Duodenal mucosa (tissue), 2 donors: ENCODE data around the gene PAH.
A peak's percentile ranks its signal among the peaks of the same experiment; 100 is the strongest.

ENCODE experiments used
- H3K27ac ChIP-seq: one replicate; pipeline ENCODE4 v1.7.0; 2013; ENCODE audit warnings: low read depth, low read length
- H3K27me3 ChIP-seq, 2 donors: one replicate each; pipeline ENCODE4 v1.7.0; 2013; ENCODE audit warnings: low read length in 2 of 2, control low read depth in 1 of 2; ENCODE audit not compliant: insufficient read depth in 2 of 2, control insufficient read depth in 1 of 2
- H3K36me3 ChIP-seq, 2 donors: one replicate each; pipeline ENCODE4 v1.7.0; 2013; ENCODE audit warnings: low read length in 2 of 2, control low read depth in 1 of 2; ENCODE audit not compliant: insufficient read depth in 2 of 2, control insufficient read depth in 1 of 2
- H3K4me1 ChIP-seq, 2 donors: one replicate each; pipeline ENCODE4 v1.7.0; 2013; ENCODE audit warnings: low read length in 2 of 2, control low read depth in 1 of 2; ENCODE audit not compliant: insufficient read depth in 2 of 2, control insufficient read depth in 1 of 2
- H3K4me3 ChIP-seq, 2 donors: one replicate each; pipeline ENCODE4 v1.7.0; 2013; ENCODE audit warnings: low read length in 2 of 2, low read depth in 1 of 2
- H3K9ac ChIP-seq, 2 donors: one replicate each; pipeline ENCODE4 v1.7.0; 2013; ENCODE audit warnings: low read length in 2 of 2, low read depth in 1 of 2
- H3K9me3 ChIP-seq, 2 donors: one replicate each; pipeline ENCODE4 v1.7.0; 2013; ENCODE audit warnings: low read length in 2 of 2, control low read depth in 1 of 2; ENCODE audit not compliant: control insufficient read depth in 1 of 2

PAH gene

GRCh38 chr12:102959391-102959790, 42.3 kb upstream of the PAH start:
- no peak overlapping the region for H3K9ac ChIP-seq
- no peak overlapping the region for H3K27ac ChIP-seq
- H3K9me3 ChIP-seq = peaks cover 0 to 4% of the 10 kb centered on the region in 2 donors
- H3K36me3 ChIP-seq = no peaks in the 10 kb centered on the region
- peaks cover 72 to 84% of the 10 kb centered on the region in 2 donors for H3K27me3 ChIP-seq
- no peak overlapping the region for H3K4me3 ChIP-seq
- H3K4me1 ChIP-seq = peaks cover 0 to 9% of the 10 kb centered on the region in 2 donors

GRCh38 chr12:102958830-102959176, 41.8 kb upstream of the PAH start:
- H3K4me3 ChIP-seq = peak overlapping the region in 1 of 2 donors; percentile 32
- peaks cover 0 to 4% of the 10 kb centered on the region in 2 donors for H3K9me3 ChIP-seq
- no peaks in the 10 kb centered on the region for H3K36me3 ChIP-seq
- peaks cover 0 to 9% of the 10 kb centered on the region in 2 donors for H3K4me1 ChIP-seq
- no peak overlapping the region for H3K27ac ChIP-seq
- H3K9ac ChIP-seq = no peak overlapping the region
- H3K27me3 ChIP-seq = peaks cover 70 to 80% of the 10 kb centered on the region in 2 donors

GRCh38 chr12:102958073-102958829, 41.2 kb upstream of the PAH start:
- no peaks in the 10 kb centered on the region for H3K36me3 ChIP-seq
- no peak overlapping the region for H3K9ac ChIP-seq
- peaks cover 67 to 80% of the 10 kb centered on the region in 2 donors for H3K27me3 ChIP-seq
- peak overlapping the region in 1 of 2 donors; percentile 32 for H3K4me3 ChIP-seq
- no peak overlapping the region for H3K27ac ChIP-seq
- no peaks in the 10 kb centered on the region for H3K9me3 ChIP-seq
- peaks cover 0 to 9% of the 10 kb centered on the region in 2 donors for H3K4me1 ChIP-seq

- H3K4me1 ChIP-seq = peaks cover 0 to 9% of the 10 kb centered on the region in 2 donors
- H3K9me3 ChIP-seq = no peaks in the 10 kb centered on the region
- H3K9ac ChIP-seq = no peak within 1 kb of the TSS
- H3K27me3 ChIP-seq = peaks cover 60 to 74% of the 10 kb centered on the region in 2 donors
- H3K36me3 ChIP-seq = no peaks in the 10 kb centered on the region
- no peak within 1 kb of the TSS for H3K27ac ChIP-seq
- H3K4me3 ChIP-seq = peak within 1 kb of the TSS; percentile 8 to 32
Measured at GRCh38 chr12:102957339-102958050, 40.5 kb upstream of the PAH start, which contains the start of gene ASCL1. ASCL1 (plus strand) TSS chr12:102957674; CDS start chr12:102958245, 571 bp downstream.

- Histone ChIP-seq H3K36me3 (no peaks in the 10 kb centered on the region), H3K27ac (no peak overlapping the region), H3K9ac (no peak overlapping the region), H3K9me3 (no peaks in the 10 kb centered on the region), H3K4me1 (peaks cover 0 to 9% of the 10 kb centered on the region in 2 donors), H3K4me3 (no peak overlapping the region), H3K27me3 (peaks cover 56 to 73% of the 10 kb centered on the region in 2 donors)
Measured at GRCh38 chr12:102956738-102957327, 39.8 kb upstream of the PAH start.

GRCh38 chr12:102955926-102956737, 39.1 kb upstream of the PAH start:
- Histone ChIP-seq H3K9me3 (no peaks in the 10 kb centered on the region), H3K9ac (no peak overlapping the region), H3K4me1 (peaks cover 0 to 9% of the 10 kb centered on the region in 2 donors), H3K27ac (no peak overlapping the region), H3K27me3 (peaks cover 52 to 73% of the 10 kb centered on the region in 2 donors), H3K36me3 (no peaks in the 10 kb centered on the region), H3K4me3 (no peak overlapping the region)

- H3K27ac ChIP-seq = no peak overlapping the region
- peaks cover 52 to 76% of the 10 kb centered on the region in 2 donors for H3K27me3 ChIP-seq
- no peak overlapping the region for H3K9ac ChIP-seq
- no peaks in the 10 kb centered on the region for H3K9me3 ChIP-seq
- no peak overlapping the region for H3K4me3 ChIP-seq
- H3K4me1 ChIP-seq = peaks cover 0 to 9% of the 10 kb centered on the region in 2 donors
- no peaks in the 10 kb centered on the region for H3K36me3 ChIP-seq
Measured at GRCh38 chr12:102954134-102954533, 37.1 kb upstream of the PAH start.

- Histone ChIP-seq H3K9ac (no peak overlapping the region), H3K9me3 (no peaks in the 10 kb centered on the region), H3K36me3 (no peaks in the 10 kb centered on the region), H3K27ac (no peak overlapping the region), H3K4me1 (peaks cover 0 to 4% of the 10 kb centered on the region in 2 donors), H3K4me3 (no peak overlapping the region), H3K27me3 (peaks cover 46 to 73% of the 10 kb centered on the region in 2 donors)
Measured at GRCh38 chr12:102953221-102953620, 36.2 kb upstream of the PAH start.

- Histone ChIP-seq H3K4me3 (no peak overlapping the region), H3K27me3 (peaks cover 44 to 64% of the 10 kb centered on the region in 2 donors), H3K27ac (no peak overlapping the region), H3K36me3 (no peaks in the 10 kb centered on the region), H3K4me1 (no peaks in the 10 kb centered on the region), H3K9ac (no peak overlapping the region), H3K9me3 (no peaks in the 10 kb centered on the region)
Measured at GRCh38 chr12:102951841-102952240, 34.8 kb upstream of the PAH start.
